IMR-90 (cell line): ENCODE results near the gene CDH26.

Experiments used
- CTCF ChIP-seq: conservative IDR thresholded peaks from 2 replicates; pipeline ENCODE4 v1.5.1; 2012; ENCODE audit warnings: mild to moderate bottlenecking, low read depth, low read length, improper control_type of control experiment
- ELK1 ChIP-seq: fragments of 150-350 bp; IDR thresholded peaks from 2 replicates; pipeline ENCODE4 v1.6.1; 2016; ENCODE audit warnings: low read depth, mild to moderate bottlenecking, low read length, moderate library complexity, borderline replicate concordance
- FOS ChIP-seq: fragments of 150-350 bp; IDR thresholded peaks from 2 replicates; pipeline ENCODE4 v1.6.1; 2016; ENCODE audit warnings: low read depth, low read length
- MXI1 ChIP-seq: IDR thresholded peaks from 2 replicates; pipeline ENCODE4 v1.6.1; 2012; ENCODE audit warnings: low read depth, mild to moderate bottlenecking, low read length, moderate library complexity, borderline replicate concordance
- NFE2L2 ChIP-seq: fragments of 150-350 bp; IDR thresholded peaks from 2 replicates; pipeline ENCODE4 v1.6.1; 2016; ENCODE audit warnings: low read depth, mild to moderate bottlenecking, low read length
- POLR2A ChIP-seq: IDR thresholded peaks from 2 replicates; pipeline ENCODE4 v1.6.1; 2012; ENCODE audit warnings: mild to moderate bottlenecking, low read depth, low read length
- RAD21 ChIP-seq: IDR thresholded peaks from 2 replicates; pipeline ENCODE4 v1.6.1; 2012; ENCODE audit warnings: low read length, improper control_type of control experiment
- RCOR1 ChIP-seq: IDR thresholded peaks from 2 replicates; pipeline ENCODE4 v1.6.1; 2012; ENCODE audit warnings: mild to moderate bottlenecking, low read length, improper control_type of control experiment; ENCODE audit not compliant: insufficient replicate concordance
- RFX5 ChIP-seq: IDR thresholded peaks from 2 replicates; pipeline ENCODE4 v1.8.0; 2012; ENCODE audit warnings: low read depth, mild to moderate bottlenecking, low read length, moderate library complexity
- SMC3 ChIP-seq: fragments of 150-350 bp; IDR thresholded peaks from 2 replicates; pipeline ENCODE4 v1.6.1; 2016; ENCODE audit warnings: low read depth, mild to moderate bottlenecking, antibody characterized with exemption, low read length, moderate library complexity
- USF2 ChIP-seq: fragments of 150-350 bp; IDR thresholded peaks from 2 replicates; pipeline ENCODE4 v1.6.1; 2017; ENCODE audit warnings: mild to moderate bottlenecking, antibody characterized with exemption, low read length, low read depth

GRCh38 chr20:60036746-60037499 is 78.7 kb downstream of the CDH26 start:
- peak; percentile 51 for TF ChIP-seq CTCF
- TF ChIP-seq MXI1 = no peak
- TF ChIP-seq ELK1 = no peak
- no peak for TF ChIP-seq POLR2A
- TF ChIP-seq FOS = 0 out of 2 replicates have a peak, but pooled peaks have one; percentile 11
- no peak for TF ChIP-seq RFX5
- TF ChIP-seq RCOR1 = no peak
- TF ChIP-seq RAD21 = peak; percentile 23; the same call in 1 of the 2 replicates
- no peak for TF ChIP-seq SMC3
- no peak for TF ChIP-seq USF2
- TF ChIP-seq NFE2L2 = no peak
